RWPE1 (cell line): ENCODE data around the gene BMP7.

Experiments used
- CTCF ChIA-PET: fragments of 350-600 bp; sonication (Branson Sonifier 250); formaldehyde crosslinking; extraction: SDS; loops from one replicate; lab custom pipeline; 2021; lab: Yijun Ruan, JAX
- POLR2A ChIA-PET: fragments of 400-600 bp; formaldehyde crosslinking; extraction: SDS; loops from one replicate; lab custom pipeline; 2020; ENCODE audit warnings: antibody characterized with exemption; ENCODE audit not compliant: low non-redundant PET; lab: Yijun Ruan, JAX
- DNase-seq: peaks from one replicate; pipeline ENCODE4 v3.0.0; 2012; ENCODE audit warnings: low spot score
- H3K27ac ChIP-seq: fragments of 450-650 bp; 2 replicates; pipeline ENCODE4 v1.5.1; 2017
- TF ChIP-seq, protein P1 (sequence below): fragments of 450-650 bp; conservative IDR thresholded peaks from 2 replicates; pipeline ENCODE4 v1.5.1; 2017; ENCODE audit warnings: low read depth, mild to moderate bottlenecking

The BMP7 gene

DNA sequence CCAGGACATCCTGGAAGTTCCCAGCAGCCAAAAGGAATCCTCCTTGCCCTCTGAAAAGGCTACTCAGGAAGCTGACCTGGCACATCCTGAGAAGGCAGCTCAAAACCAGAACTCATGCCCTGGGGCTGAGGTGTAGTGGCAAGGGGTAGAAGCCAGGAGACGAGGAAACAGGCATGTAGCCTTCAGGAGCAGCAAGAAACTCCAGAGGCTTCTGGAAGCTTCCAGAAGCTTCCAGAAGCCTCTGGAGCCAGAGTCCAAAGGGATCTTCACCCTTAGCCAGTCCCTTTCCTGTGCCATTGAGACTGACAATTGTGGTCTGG lies 43.9 kb downstream of the BMP7 start:
- no peak for DNase-seq
- ChIA-PET CTCF (interaction anchor here (0.7 to 1.3 kb wide), 4 partner anchors 110 to 227 kb away, joined by 3 to 5 read pairs (median 4); no protein-coding TSS in a partner anchor), POLR2A (no interaction called here)
- H3K27ac ChIP-seq = no peak overlapping the region
- TF ChIP-seq, protein P1, sequence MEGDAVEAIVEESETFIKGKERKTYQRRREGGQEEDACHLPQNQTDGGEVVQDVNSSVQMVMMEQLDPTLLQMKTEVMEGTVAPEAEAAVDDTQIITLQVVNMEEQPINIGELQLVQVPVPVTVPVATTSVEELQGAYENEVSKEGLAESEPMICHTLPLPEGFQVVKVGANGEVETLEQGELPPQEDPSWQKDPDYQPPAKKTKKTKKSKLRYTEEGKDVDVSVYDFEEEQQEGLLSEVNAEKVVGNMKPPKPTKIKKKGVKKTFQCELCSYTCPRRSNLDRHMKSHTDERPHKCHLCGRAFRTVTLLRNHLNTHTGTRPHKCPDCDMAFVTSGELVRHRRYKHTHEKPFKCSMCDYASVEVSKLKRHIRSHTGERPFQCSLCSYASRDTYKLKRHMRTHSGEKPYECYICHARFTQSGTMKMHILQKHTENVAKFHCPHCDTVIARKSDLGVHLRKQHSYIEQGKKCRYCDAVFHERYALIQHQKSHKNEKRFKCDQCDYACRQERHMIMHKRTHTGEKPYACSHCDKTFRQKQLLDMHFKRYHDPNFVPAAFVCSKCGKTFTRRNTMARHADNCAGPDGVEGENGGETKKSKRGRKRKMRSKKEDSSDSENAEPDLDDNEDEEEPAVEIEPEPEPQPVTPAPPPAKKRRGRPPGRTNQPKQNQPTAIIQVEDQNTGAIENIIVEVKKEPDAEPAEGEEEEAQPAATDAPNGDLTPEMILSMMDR = no peak

DNA sequence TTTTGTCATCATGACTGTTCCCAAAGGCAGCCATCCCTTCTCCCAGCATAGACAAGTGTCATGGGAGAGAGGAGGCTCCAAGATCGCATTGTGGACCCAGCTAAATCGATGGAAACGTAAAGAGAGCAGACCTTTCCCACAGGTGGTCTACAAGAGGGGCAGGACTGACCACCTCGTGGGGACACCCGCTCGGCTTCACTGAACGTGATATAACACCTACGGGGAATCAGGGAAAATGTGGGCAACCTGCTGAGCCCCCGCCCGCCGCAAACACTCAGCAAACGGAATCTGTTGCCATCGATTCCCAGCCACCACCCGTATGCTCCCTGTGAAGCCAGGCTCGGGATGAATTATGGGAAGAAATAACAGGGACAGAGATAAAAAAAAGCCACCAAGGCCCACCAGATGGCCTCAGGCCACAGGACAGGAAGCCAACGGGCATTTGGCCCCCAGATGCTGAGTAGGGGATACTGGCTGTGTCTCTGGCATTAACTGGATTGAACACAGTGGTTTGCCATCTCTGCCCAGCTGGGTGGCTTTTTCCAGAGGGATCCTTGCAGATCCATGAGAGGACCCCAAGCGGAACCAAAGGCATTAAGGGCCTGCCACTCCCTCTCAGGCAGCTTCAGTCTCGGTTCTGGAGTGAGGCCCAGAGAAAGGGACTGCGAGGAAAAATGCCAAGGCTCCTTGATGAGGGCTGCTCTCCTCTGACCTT lies 44.4 kb downstream of the BMP7 start:
- no peak overlapping the region for H3K27ac ChIP-seq
- ChIA-PET POLR2A (no interaction called here), CTCF (interaction anchor here (0.8 to 1.3 kb wide), 2 partner anchors 110 to 131 kb away, joined by 3 read pairs; no protein-coding TSS in a partner anchor)
- TF ChIP-seq, protein P1 = no peak
- no peak for DNase-seq

DNA sequence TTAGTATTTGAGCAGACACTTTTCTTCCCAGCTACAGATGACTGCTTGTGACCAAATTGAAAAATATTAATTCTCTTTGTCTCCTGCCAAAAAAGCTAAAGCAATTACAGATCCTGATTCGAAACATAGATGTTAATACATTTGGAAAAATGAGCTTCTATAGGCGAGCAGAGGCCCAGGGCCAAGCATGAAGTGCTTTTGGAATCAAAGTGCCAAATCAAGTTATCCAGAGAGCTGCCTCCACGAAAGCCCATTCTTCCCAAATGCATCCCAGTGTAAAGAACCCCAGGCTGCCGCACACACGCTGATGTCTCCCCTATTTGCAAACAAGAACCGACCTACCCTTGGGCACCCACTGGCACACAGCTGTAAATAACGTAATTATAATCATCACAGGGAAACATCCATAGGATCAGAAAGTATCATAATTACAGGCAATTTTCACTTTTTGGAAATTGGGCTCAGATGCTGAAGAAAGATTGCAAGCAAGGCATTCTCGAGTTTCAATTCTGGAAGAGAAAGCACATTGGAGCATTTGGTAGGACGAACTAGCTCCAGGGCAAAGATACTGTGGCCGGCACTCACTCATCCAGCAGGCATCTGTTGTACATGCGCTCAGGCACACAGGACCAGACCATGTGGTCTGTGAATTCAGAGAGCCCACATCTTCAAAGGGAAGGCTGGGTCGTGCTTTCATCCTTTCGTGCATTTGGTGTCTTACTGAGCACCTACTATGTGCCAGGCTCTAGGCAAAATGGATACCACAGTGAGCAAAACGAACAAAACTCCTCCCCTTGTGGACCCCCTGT lies 45.9 kb downstream of the BMP7 start:
- ChIA-PET CTCF (interaction anchor here (0.6 to 0.7 kb wide), 2 partner anchors 10 to 138 kb away, joined by 3 read pairs; no protein-coding TSS in a partner anchor), POLR2A (no interaction called here)
- DNase-seq = no peak
- H3K27ac ChIP-seq = no peak overlapping the region
- TF ChIP-seq, protein P1 = no peak

DNA sequence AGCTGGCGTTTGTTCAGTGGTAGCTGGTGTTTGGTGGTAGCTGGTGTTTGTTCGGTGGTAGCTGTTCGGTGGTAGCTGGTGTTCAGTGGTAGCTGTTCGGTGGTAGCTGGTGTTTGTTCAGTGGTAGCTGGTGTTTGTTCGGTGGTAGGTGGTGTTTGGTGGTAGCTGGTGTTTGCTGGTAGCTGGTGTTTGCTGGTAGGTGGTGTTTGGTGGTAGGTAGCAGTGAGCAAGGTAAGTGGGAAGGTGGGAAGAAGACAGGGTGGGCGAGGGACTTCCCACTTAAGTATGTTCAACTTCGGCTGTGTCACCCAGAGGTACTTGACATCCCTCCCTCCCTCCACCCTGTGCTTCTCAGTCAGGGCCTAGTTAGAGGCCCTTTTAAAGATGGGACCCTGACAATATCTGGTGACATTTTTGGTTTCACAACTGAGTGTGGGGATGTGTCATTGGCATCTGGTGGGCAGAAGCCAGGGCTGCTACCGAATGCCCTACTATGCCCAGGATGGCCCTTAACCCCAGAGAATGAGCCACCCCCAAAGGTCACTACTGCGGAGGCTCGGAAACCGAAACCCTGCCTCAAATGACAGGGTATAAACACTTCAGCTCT lies 47.3 kb downstream of the BMP7 start:
- CTCF ChIA-PET = interaction anchor here (0.6 kb wide), 1 partner anchor 129 kb away, joined by 3 read pairs; no protein-coding TSS in a partner anchor
- POLR2A ChIA-PET = no interaction called here
- H3K27ac ChIP-seq = no peak overlapping the region
- DNase-seq = no peak
- TF ChIP-seq, protein P1 = no peak

DNA sequence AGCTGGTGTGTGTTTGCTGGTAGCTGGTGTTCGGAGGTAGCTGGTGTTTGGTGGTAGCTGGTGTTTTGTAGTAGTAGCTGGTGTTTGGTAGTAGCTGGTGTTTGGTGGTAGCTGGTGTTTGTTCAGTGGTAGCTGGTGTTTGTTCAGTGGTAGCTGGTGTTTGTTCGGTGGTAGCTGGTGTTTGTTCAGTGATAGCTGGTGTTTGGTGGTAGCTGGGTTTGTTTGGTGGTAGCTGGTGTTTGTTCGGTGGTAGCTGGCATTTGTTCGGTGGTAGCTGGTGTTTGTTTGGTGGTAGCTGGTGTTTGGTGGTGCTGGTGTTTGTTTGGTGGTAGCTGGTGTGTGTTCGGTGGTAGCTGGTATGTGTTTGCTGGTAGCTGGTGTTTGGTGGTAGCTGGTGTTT lies 48.0 kb downstream of the BMP7 start:
- ChIA-PET CTCF (interaction anchor here (0.6 kb wide), 1 partner anchor 128 kb away, joined by 3 read pairs; no protein-coding TSS in a partner anchor), POLR2A (no interaction called here)
- DNase-seq = no peak
- no peak overlapping the region for H3K27ac ChIP-seq
- TF ChIP-seq, protein P1 = no peak

DNA sequence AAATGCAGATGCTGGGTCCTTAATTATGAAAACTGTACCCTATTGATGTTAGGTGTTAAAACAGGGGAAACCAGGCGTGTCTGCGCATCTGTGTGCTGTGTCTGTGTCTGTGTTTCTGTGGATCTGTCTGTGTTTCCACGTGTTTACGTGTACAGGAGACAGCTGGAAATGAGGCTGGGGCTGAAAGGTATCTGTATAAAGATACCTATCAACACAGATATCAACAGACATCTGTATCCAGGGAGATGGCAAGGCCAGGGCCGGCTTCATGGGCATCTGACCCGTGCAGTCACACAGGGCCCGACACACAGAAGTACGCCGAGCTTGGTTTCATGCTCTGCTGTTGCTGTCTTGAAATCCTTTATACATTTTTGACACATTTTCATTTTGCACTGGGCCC lies 48.6 kb downstream of the BMP7 start:
- CTCF ChIA-PET = interaction anchor here (0.6 kb wide), 1 partner anchor 111 kb away, joined by 7 read pairs; no protein-coding TSS in a partner anchor
- POLR2A ChIA-PET = no interaction called here
- no peak overlapping the region for H3K27ac ChIP-seq
- TF ChIP-seq, protein P1 = no peak
- no peak for DNase-seq
